ENCODE results near the gene SEPSECS.

- TF ChIP-seq CTCF (IDR thresholded peaks at IDR 0.05) (no peak), EP300 (IDR thresholded peaks at IDR 0.05) (no peak)
Measured at GRCh38 chr4:25109511-25109910, 50.7 kb downstream of the SEPSECS start.

Data from tibial nerve (tissue), 4 donors.